ENCODE data around the gene IL18BP. TPM values are rescaled to one million over a fixed set of nuclear protein-coding genes. Genes with fewer than 3 reads are reported as not detected.
A peak's percentile ranks its signal among the peaks of the same experiment; 100 is the strongest.

The IL18BP gene
- total and polyA plus RNA-seq, 2 of the 13 experiments (the other 11 are each of a cell fraction or from before 2014, with no cell fraction given): 4.1 to 12.8 TPM

GRCh38 chr11:72040491-72041363 lies 42.0 kb downstream of the IL18BP start (continued):
- TF ChIP-seq PHB2 (IDR thresholded peaks at IDR 0.05; ENCODE audit: partially characterized antibody): no peak
- TF ChIP-seq TBX2 (CRISPR knock-in tag; IDR thresholded peaks at IDR 0.05; ENCODE audit: borderline replicate concordance): peak; percentile 34; the same call in 1 of the 2 replicates
- TF ChIP-seq ZNF530 (CRISPR knock-in tag; IDR thresholded peaks at IDR 0.05; ENCODE audit: low read depth): no peak
- TF ChIP-seq SMAD9 (CRISPR knock-in tag; IDR thresholded peaks at IDR 0.05): no peak
- no peak for TF ChIP-seq JUNB (CRISPR knock-in tag; IDR thresholded peaks at IDR 0.05; ENCODE audit: borderline replicate concordance)
- 0 out of 2 replicates have a peak, but pooled peaks have one; percentile 18 for TF ChIP-seq ZNF543 (CRISPR knock-in tag; IDR thresholded peaks at IDR 0.05)
- peak; percentile 63; the same call in 1 of the 2 replicates for TF ChIP-seq HDAC1 (CRISPR knock-in tag; IDR thresholded peaks at IDR 0.05)
- no peak for TF ChIP-seq ZFP36 (IDR thresholded peaks at IDR 0.05; ENCODE audit: borderline replicate concordance, low read depth, low read length, partially characterized antibody)
- no peak for TF ChIP-seq HNRNPL (IDR thresholded peaks at IDR 0.05; ENCODE audit: low read depth, low read length)
- TF ChIP-seq REST (IDR thresholded peaks at IDR 0.05; ENCODE audit: borderline replicate concordance in 1 of 2, low read depth in 1 of 2, low read length in 2 of 2): peak in 1 of 2 experiments; percentile 12; a peak in 1 of 4 replicates
- TF ChIP-seq IKZF4 (CRISPR knock-in tag; IDR thresholded peaks at IDR 0.05; ENCODE audit: borderline replicate concordance, low read depth, not compliant biosample characterization): no peak
- TF ChIP-seq FUBP1 (CRISPR knock-in tag; IDR thresholded peaks at IDR 0.05; ENCODE audit: borderline replicate concordance): no peak
- TF ChIP-seq KDM3A (CRISPR knock-in tag; IDR thresholded peaks at IDR 0.05; ENCODE audit: low read depth): no peak
- TF ChIP-seq CSRNP1 (CRISPR knock-in tag; IDR thresholded peaks at IDR 0.05): no peak
- TF ChIP-seq ZNF503 (CRISPR knock-in tag; IDR thresholded peaks at IDR 0.05): no peak
